ENCODE results near the gene VAC14.

DNA sequence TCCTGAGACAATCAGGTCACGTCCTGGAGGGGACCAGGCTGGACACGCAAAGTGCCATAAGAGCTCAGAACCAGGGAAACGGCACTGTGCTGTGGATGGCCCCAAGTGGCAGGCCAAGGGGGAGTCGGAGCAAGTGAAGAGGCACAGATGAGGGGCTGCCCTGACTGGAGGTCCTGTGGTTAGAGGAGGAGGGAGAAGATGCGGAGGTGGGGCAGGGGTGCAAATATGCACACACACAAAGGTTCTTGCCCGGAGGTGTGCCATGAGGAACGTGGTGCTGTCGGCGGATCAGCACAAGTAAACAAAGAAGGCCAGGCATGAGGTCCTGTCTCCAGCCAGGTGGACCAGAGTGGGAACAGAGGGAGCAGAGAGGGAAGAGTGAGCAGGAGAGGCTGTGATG is 23.5 kb downstream of the VAC14 start:
- TF ChIP-seq POLR2AphosphoS5 (IDR thresholded peaks at IDR 0.05), result no peak
- TF ChIP-seq, protein P1, sequence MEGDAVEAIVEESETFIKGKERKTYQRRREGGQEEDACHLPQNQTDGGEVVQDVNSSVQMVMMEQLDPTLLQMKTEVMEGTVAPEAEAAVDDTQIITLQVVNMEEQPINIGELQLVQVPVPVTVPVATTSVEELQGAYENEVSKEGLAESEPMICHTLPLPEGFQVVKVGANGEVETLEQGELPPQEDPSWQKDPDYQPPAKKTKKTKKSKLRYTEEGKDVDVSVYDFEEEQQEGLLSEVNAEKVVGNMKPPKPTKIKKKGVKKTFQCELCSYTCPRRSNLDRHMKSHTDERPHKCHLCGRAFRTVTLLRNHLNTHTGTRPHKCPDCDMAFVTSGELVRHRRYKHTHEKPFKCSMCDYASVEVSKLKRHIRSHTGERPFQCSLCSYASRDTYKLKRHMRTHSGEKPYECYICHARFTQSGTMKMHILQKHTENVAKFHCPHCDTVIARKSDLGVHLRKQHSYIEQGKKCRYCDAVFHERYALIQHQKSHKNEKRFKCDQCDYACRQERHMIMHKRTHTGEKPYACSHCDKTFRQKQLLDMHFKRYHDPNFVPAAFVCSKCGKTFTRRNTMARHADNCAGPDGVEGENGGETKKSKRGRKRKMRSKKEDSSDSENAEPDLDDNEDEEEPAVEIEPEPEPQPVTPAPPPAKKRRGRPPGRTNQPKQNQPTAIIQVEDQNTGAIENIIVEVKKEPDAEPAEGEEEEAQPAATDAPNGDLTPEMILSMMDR (IDR thresholded peaks at IDR 0.05), result no peak
- no peak for TF ChIP-seq POLR2A (IDR thresholded peaks at IDR 0.05; ENCODE audit: low read depth)
- no peak for TF ChIP-seq EP300 (IDR thresholded peaks at IDR 0.05)

All from esophagus muscularis mucosa (tissue), 4 donors.